Nephron progenitor cell (in vitro differentiated cells): Measurements from ENCODE around the gene ZNF747.

Source experiments
- DNase-seq: peaks from one replicate; pipeline ENCODE4 v3.0.0; 2021
- H3K27ac Mint-ChIP-seq: 2 replicates; pipeline ENCODE4 v1.8.0; 2021; ENCODE audit warnings: mild to moderate bottlenecking, moderate library complexity, mixed read lengths
- H3K27me3 Mint-ChIP-seq: 2 replicates; pipeline ENCODE4 v1.8.0; 2021; ENCODE audit warnings: mild to moderate bottlenecking, low read depth, mixed read lengths; ENCODE audit not compliant: poor library complexity
- H3K36me3 Mint-ChIP-seq: 2 replicates; pipeline ENCODE4 v1.8.0; 2021; ENCODE audit warnings: low read depth, mixed read lengths
- H3K4me1 Mint-ChIP-seq: 2 replicates; pipeline ENCODE4 v1.8.0; 2021; ENCODE audit warnings: mixed read lengths
- H3K4me3 Mint-ChIP-seq: 2 replicates; pipeline ENCODE4 v1.8.0; 2021; ENCODE audit warnings: mild to moderate bottlenecking, moderate library complexity, mixed read lengths
- H3K9me3 Mint-ChIP-seq: 2 replicates; pipeline ENCODE4 v1.8.0; 2021; ENCODE audit warnings: mild to moderate bottlenecking, moderate library complexity, mixed read lengths
- TF ChIP-seq, protein P1 (sequence below): fragments of 200-600 bp; sonication (generic); IDR thresholded peaks from 2 replicates; pipeline ENCODE4 v1.5.0; 2021; ENCODE audit warnings: antibody characterized with exemption

Gene ZNF747

DNA sequence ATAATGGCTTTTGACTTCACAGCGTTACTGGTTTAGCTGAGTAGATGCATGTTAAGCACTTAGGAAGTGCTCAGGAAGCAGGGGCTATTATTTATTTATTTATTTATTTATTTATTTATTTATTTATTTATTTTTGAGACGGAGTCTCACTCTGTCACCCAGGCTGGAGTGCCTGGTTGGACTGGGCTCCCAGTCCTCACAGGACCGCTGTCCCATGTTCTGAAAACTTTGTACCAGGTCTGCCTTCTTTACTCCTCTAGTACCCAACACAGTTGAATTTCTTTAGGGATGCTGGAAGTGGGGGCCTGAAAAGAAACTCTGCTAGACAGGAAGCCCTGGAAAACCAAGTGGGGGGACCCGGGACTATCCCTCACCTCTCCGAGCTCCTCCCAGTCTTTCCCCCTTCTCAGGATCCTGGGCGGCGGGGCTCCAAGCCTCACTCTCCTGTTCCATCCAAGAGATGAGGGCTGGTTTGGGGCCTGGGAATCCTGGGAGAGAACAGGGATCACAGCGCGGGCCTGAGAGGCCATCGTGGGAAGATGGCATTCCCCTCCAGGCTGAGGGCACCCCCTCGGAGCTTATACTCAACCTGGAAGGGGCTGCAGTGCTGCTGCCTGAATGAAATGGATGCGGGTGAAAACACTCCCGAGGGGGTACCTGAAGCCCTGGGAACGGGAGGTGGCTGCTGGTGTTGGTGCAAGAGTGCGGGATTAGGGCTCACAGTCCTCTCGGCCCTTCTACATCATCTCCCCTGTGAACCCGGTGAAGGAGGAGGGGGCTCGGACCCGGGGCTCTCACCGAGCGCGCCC is 36.2 kb upstream of the ZNF747 start:
- peaks cover 30% of the 10 kb centered on the region for H3K4me1 Mint-ChIP-seq
- no peaks in the 10 kb centered on the region for H3K9me3 Mint-ChIP-seq
- peak overlapping the region; percentile 91 for H3K4me3 Mint-ChIP-seq
- H3K27ac Mint-ChIP-seq = peak overlapping the region; percentile 95
- H3K27me3 Mint-ChIP-seq = peaks cover 15% of the 10 kb centered on the region
- H3K36me3 Mint-ChIP-seq = peaks cover 6% of the 10 kb centered on the region
- TF ChIP-seq, protein P1, sequence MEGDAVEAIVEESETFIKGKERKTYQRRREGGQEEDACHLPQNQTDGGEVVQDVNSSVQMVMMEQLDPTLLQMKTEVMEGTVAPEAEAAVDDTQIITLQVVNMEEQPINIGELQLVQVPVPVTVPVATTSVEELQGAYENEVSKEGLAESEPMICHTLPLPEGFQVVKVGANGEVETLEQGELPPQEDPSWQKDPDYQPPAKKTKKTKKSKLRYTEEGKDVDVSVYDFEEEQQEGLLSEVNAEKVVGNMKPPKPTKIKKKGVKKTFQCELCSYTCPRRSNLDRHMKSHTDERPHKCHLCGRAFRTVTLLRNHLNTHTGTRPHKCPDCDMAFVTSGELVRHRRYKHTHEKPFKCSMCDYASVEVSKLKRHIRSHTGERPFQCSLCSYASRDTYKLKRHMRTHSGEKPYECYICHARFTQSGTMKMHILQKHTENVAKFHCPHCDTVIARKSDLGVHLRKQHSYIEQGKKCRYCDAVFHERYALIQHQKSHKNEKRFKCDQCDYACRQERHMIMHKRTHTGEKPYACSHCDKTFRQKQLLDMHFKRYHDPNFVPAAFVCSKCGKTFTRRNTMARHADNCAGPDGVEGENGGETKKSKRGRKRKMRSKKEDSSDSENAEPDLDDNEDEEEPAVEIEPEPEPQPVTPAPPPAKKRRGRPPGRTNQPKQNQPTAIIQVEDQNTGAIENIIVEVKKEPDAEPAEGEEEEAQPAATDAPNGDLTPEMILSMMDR = no peak
- DNase-seq = peak; percentile 29

DNA sequence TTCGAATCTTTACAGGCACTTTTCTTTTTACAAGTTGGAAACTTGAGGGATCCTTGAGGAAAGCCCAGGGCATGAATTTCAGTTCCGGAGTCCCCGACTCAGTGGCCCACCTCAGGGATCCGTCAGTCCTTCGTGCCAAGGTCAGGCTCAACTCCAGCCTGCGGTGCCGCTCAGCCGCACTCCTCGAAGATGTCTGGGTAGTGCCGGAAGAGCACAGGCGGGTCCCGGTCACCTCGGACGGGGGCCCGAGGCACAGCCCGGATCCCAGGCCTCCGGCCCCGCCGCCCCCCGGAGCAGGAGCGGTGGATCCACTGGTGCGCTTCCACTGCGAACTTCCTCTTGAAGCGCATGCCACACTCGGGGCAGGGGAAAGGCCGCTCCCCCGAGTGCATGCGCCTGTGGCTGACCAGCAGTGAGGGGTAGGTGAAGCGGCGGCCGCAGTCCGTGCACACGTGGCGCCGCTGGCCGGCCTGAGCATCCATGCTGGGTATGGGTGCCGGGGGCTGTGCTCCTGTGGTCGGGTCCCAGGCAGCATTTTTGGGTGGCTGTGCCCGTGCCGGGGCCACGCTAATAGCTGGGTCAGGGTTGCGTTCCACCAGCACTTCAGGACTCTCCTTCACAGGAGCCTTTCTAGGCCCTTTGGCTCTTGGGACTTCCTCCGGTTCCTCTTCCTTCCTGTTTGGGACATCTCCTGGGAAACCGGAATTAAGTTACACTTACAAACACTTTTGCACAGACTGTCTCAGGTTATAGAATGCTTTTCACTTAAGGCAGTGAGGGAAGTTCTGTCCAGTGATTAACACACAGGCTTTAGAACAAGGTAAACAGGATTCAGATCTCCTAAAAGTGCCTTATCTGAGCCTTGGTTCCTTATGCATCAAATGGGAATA is 35.3 kb upstream of the ZNF747 start:
- Mint-ChIP-seq H3K27me3 (peaks cover 18% of the 10 kb centered on the region), H3K36me3 (peaks cover 5% of the 10 kb centered on the region), H3K4me1 (peaks cover 34% of the 10 kb centered on the region), H3K9me3 (no peaks in the 10 kb centered on the region), H3K4me3 (peak overlapping the region; percentile 91), H3K27ac (peak overlapping the region; percentile 78)
- DNase-seq = no peak
- TF ChIP-seq, protein P1 = no peak

DNA sequence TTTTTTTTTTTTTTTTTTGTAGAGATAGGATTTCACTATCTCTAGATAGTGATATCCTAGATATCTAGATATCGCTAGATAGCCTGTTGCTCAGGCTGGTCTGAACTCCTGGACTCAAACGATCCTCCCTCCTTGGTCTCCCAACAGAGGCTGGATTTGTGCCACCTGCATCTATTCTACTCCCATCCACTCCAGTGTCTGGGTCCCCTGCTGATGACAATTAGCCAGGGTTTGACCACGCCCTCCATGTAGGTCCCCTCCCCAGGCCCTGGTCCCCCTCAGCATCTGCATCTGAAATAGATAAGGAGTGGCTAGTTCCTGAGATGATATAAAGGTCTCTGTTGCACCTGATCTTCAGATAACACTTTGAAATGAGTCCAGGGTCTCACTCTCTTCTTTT is 34.6 kb upstream of the ZNF747 start:
- TF ChIP-seq, protein P1 = no peak
- H3K9me3 Mint-ChIP-seq = no peaks in the 10 kb centered on the region
- H3K4me1 Mint-ChIP-seq = peaks cover 37% of the 10 kb centered on the region
- DNase-seq = no peak
- H3K4me3 Mint-ChIP-seq = no peak overlapping the region
- H3K36me3 Mint-ChIP-seq = no peaks in the 10 kb centered on the region
- H3K27ac Mint-ChIP-seq = no peak overlapping the region
- H3K27me3 Mint-ChIP-seq = peaks cover 18% of the 10 kb centered on the region

GRCh38 chr16:30567991-30568638 is 33.5 kb upstream of the ZNF747 start:
- peaks cover 15% of the 10 kb centered on the region for H3K27me3 Mint-ChIP-seq
- DNase-seq = no peak
- no peak overlapping the region for H3K27ac Mint-ChIP-seq
- H3K4me3 Mint-ChIP-seq = no peak overlapping the region
- no peaks in the 10 kb centered on the region for H3K9me3 Mint-ChIP-seq
- H3K36me3 Mint-ChIP-seq = no peaks in the 10 kb centered on the region
- peaks cover 38% of the 10 kb centered on the region for H3K4me1 Mint-ChIP-seq
- TF ChIP-seq, protein P1 = no peak

- H3K4me1 Mint-ChIP-seq = peaks cover 35% of the 10 kb centered on the region
- no peaks in the 10 kb centered on the region for H3K9me3 Mint-ChIP-seq
- H3K4me3 Mint-ChIP-seq = no peak overlapping the region
- H3K27me3 Mint-ChIP-seq = peaks cover 13% of the 10 kb centered on the region
- TF ChIP-seq, protein P1 = no peak
- no peak overlapping the region for H3K27ac Mint-ChIP-seq
- H3K36me3 Mint-ChIP-seq = no peaks in the 10 kb centered on the region
- DNase-seq = no peak
Observed at GRCh38 chr16:30567160-30567990, 32.7 kb upstream of the ZNF747 start.
